HG02571 (cell line): Measurements from ENCODE around the gene LRRC8B.
"Not testable (repeated sequence)": the region's sequence is repeated elsewhere in the genome, so short reads cannot be mapped to it uniquely, and the experiment has no call there.

Experiments used
- ATAC-seq: cut with Tn5 transposase; IDR thresholded peaks from one replicate; pipeline ENCODE4 v1.9.1; 2021; ENCODE audit warnings: mild to moderate bottlenecking, moderate library complexity; ENCODE audit not compliant: unreplicated experiment

Gene LRRC8B

DNA sequence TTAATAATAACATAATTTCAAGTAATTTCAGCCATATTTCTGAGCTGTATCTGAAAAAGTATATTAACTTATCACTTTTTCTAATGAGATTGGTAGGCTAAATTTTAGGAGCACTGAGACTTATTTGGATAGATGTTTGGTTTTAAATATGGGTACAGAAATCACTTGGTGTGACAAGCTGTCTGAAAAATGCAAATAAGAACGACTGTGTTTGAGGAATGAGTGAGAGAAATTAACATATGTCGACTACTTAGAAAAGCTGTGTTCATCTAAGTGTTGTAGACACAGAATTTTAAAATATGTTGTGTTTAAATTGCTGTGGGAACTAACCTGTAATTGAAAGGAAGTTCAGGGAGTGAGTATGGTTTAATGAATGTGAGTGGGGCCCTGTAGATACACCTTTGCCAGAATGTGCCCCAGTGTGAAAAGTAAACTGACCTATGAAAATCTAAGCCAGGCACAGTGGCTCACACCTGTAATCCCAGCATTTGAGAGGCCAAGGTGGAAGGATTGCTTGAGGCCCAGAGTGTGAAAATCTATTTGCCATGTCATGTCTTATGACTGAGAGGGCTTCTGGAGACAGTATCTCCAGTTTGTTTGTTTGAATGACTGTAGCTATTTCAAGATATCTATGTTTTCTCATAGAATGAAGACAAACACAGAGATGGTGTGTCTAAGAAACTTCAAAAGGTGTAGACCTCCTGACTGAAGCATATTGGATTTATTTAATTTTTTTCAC lies 54.5 kb downstream of the LRRC8B start:
- no peak for ATAC-seq

DNA sequence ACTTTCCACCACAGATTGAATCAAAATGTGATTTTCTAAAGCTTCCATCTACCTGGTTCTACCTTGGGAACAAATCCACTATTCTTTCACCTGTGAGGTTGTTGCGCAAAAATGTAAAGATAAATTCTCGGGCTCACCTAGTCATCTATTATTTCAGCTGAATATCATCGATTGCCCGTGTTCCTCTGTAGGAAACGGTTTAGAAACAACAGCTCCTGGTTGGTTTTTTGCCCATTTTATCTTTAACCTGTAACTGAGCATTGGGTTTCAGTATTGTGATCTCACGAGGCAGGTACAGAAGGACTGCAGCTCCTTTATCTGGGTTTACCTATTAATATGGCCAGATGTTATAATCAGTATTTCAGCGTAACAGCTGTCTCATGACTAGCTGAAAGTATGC lies 55.4 kb downstream of the LRRC8B start:
- ATAC-seq, result no peak

DNA sequence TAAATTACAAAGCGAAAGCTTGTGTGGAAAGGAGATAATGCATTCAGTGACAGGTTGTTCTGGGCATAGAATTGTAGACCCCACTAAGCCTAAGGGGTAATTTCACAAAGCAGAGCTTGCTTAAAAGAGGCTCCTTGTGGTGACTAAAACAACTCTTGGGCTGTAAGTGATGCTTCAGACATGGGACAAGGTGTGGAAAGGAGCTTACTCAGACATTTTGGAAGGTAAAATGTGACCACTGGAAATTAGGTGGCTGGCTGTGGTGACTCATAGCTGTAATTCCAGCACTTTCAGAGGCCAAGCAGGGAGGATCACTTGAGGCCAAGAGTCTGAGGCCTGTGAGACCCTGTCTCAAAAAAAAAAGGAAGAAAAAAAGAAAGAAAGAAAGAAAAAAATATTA lies 57.2 kb downstream of the LRRC8B start:
- ATAC-seq, result no peak

DNA sequence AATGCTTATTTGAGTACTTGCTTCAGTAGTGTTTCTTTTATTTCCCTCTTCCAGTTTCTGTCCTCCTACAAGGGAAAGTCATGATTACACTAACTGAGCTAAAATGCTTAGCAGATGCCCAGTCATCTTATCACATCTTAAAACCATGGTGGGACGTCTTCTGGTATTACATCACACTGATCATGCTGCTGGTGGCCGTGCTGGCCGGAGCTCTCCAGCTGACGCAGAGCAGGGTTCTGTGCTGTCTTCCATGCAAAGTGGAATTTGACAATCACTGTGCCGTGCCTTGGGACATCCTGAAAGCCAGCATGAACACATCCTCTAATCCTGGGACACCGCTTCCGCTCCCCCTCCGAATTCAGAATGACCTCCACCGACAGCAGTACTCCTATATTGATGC lies 57.9 kb downstream of the LRRC8B start:
- ATAC-seq, result no peak

DNA sequence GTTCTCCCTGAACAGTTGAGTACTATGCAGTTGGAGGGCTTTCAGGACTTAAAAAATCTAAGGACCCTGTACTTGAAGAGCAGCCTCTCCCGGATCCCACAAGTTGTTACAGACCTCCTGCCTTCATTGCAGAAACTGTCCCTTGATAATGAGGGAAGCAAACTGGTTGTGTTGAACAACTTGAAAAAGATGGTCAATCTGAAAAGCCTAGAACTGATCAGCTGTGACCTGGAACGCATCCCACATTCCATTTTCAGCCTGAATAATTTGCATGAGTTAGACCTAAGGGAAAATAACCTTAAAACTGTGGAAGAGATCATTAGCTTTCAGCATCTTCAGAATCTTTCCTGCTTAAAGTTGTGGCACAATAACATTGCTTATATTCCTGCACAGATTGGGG lies 59.6 kb downstream of the LRRC8B start:
- no peak for ATAC-seq

DNA sequence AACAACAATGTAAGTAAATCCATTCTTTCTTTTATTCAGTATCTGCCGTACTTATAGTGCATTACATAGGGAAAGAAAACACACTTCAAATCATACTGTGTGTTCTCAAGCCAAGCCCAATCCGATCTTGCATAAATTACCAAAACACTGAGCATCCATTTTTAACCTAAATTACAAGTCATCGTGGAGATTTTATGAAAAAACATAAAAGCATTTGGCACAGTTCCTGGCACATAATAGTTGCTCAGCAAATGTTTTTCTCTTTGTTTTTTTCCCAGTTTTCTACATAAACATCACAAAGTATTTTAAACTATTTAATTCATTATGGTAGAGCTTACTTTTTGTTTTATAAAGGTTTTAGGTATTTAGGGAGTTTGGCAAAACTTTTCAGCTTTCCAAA lies 60.2 kb downstream of the LRRC8B start:
- ATAC-seq, result no peak

DNA sequence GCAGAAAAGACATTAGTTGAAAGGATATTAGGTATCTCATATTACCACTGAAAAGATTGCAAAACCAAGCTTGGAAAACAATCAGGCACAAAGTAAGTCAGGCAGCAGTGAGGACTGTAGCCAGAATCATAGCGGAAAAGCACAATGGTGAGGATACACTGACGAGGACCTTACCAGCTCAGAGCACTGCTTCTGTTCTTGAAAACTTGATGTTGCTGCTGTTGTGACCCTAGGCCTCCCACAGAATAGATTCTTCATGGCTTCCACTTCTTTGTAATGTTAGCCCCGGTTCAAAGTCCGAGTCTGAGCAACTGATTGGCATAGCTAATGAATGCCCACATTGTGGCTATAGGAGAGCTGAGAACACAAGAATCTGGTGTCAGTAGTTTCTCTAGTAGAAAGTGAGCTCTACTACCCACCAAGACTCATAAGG lies 63.1 kb downstream of the LRRC8B start:
- ATAC-seq, result no peak

DNA sequence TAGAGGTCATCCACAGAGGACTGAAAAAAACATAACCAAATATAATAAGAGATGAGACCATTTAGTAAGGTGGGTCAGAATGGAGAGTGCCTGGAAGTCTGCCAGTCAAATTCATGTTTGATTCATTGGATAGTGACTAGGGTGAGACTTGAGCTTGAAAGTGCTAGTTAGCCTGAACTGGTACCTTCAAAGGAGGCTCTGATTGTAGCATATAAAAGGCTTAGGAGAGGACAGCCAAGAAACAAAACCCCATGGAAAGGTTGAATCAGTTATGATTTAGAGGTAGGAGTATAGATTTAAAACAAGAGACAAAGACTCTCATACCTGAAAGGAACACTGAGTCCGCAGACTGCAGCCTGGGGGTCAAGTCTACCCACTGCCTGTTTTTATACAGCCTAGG lies 63.9 kb downstream of the LRRC8B start:
- no peak for ATAC-seq

DNA sequence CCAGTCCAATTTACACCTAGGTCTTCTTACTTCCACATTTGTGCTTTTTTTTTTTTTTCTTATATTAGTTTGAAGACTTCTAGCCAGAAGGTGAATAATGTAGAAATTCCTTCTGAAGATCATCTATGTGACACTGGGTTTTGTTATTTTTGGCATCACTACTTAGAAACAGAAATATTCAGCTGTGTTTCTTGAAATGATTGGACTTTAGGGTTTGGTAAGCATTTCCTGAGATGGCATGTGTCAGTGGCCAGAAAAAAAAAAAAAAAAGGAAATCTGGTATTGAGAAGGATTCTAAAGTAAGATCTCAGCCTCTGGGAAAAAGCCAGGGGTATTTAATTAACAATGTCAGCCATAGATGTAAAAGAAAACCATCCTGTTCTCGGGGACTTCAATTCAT lies 64.9 kb downstream of the LRRC8B start:
- ATAC-seq, result no peak

DNA sequence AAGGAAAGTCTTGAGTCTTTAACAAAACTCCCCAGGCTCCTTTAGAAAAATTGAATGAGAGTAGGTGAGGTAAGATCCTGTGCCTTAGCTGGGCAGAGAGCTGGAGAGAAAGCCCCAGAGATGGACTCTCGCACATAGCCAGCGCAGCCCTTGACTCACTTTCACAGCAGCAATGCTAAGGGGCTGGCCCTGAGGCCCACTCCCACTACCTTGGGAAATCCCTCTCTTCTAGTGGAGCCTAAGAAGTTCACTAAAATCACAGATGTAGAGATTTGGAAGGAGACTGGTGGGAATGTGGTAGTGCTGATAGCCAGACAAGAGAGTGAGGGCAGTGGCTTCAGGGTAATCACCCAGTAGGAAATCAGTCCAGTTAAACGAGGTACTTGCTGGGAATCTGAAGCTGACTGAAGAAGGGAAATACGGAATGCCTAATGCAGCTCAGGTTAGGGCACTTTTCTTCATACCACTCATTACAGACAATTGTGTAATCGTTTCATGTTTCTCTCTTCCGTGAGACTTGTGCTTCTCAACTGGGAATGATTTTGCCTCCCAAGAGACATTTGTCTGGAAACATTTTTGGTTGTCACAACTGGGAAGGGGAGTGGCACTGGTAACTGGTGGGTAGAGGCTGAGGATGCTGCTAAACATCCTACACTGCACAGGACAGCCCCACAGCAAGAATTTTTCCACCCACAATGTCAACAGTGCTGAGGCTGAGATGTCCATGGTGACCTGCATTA lies 65.9 kb downstream of the LRRC8B start:
- no peak for ATAC-seq

DNA sequence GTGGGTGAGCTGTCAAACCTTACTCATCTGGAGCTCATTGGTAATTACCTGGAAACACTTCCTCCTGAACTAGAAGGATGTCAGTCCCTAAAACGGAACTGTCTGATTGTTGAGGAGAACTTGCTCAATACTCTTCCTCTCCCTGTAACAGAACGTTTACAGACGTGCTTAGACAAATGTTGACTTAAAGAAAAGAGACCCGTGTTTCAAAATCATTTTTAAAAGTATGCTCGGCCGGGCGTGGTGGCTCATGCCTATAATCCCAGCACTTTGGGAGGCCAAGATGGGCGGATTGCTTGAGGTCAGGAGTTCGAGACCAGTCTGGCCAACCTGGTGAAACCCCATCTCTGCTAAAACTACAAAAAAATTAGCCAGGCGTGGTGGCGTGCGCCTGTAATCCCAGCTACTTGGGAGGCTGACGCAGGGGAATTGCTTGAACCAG lies 68.3 kb downstream of the LRRC8B start:
- not testable (repeated sequence) for ATAC-seq

DNA sequence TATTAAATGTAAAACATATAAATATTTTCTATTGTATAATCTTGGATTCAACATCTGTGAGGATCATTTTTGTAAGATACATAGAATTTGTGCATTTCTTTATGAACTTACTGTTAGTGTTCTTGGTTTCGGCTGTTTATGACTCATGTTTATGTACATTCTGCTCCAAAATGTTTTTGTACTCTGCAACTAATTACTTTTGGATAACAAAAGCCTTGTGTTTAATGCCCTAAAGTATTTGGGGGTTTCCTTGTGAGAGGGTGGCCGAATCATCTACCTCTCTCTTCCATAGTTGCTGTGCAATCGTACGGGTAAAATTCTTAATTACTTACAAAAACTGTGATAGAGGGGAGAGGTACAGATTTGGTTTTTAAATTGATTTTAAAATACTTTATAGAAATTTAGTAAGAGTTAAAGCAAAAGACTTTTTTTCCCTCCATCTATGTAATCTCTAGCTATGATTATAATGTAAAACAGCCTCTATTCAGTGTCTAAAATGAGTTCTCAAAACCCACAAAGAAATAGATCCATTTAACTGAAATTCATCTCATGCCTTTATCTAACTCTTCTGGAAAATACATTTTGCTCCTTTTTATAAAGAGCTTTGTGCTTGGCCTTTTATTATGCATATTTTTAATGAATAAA lies 69.6 kb downstream of the LRRC8B start:
- ATAC-seq, result no peak

DNA sequence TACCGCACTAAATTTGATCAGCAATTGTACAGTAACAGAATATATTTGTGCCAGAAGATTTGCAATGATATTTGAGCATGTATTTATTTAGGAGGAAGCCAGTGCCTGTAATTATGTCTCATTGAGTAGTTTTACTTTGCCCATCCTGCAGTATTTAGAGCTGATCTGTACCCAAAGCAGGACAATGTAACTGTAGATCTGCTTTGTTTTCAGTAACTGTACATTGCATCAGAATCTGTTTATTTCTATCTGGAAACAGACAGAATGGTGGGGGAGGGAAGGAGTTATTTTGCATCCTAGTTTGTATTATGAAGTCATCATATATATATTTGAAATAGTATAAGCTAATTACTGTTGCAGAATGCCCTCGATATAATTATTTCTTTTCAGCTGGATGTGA lies 72.1 kb downstream of the LRRC8B start:
- ATAC-seq, result no peak

DNA sequence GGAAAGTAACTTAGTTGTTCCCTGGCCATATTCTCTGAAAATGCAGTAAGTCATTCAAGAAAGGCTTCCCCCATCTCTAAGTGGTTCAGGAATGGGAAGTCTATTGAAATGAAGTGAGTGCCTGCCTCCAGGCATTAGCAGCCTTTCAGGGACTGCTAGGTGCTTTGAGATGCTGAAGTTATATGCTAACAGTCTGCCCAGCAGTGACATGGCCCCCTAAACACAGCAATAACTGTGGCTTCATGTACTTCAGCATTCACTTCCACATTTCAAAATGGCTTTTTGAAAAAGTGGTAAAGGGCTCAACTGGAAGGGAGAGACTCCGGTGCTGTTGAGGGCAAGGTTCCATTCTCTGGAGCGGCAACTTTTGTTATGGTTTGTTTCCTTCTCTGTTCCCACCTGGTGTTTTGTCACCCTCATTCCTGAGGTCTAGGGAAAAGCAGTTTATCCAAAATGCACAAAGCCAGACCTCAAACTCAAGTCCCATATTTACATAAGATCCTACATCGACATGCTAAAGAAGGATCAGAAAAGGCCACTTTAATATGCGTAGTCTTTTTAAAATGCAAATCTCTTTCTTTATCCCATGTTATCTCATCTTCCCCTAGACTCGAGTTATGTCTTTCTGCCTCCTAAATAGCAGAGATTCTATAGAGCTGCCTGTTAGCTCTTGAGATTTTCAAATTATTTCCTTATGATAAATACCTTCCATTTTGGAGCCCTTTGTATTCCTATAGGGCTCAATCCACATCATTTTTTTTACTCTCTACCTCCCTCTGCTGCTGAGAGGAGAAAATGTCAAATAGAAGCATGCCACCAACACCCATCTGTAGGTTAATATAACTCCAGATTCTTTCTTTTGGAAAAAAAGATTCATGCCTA lies 74.1 kb downstream of the LRRC8B start:
- ATAC-seq, result no peak

DNA sequence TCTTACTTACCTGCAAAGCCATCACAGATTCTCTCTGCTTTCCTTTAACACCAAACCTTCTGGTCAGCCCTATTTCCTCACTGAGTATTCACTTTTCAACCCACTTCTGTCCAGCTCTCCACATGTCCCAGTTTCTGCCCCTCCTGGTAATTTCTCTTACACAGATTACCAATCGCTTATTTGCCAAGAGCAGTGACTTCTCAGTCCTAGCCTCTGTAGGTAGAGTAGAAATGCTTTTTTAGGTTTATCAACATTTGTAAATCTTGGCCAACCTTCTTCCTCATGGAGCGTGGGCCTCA lies 74.7 kb downstream of the LRRC8B start:
- ATAC-seq, result no peak

DNA sequence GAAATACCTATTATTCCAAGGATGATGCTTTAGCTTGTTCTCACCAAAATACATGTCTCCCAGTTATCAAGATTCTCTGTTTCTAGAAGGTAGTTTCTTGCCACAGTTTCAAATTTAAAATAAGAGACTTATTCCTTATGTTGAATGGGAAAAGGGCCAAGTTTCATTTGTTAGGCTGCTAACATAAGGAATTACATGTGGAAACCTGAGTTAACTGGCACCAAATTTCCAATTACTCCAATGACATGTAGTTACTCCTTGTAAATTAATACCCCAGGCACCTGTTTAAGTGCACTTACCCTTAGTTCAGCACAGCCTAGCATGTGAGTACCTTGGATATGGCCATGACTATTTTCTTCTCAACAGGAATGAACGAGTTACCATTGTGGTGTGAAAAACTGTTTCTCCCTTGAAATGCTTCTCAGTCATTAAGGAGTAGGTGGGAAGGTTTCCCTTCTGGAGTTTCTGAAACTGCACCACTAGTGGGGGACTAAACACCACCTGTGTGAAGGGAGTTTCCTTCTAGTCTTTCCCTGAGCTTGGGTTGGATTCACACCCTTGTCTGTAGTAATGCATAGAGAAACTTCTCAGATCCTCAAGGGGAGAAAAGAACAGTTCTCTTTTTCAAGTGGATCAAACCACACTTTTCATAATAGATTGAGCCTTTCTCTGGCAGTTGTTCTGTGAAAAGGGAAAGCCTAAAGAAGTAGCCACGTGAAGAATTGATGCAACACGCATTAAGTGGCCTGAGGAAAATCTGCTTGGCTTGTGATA lies 76.0 kb downstream of the LRRC8B start:
- ATAC-seq, result no peak

DNA sequence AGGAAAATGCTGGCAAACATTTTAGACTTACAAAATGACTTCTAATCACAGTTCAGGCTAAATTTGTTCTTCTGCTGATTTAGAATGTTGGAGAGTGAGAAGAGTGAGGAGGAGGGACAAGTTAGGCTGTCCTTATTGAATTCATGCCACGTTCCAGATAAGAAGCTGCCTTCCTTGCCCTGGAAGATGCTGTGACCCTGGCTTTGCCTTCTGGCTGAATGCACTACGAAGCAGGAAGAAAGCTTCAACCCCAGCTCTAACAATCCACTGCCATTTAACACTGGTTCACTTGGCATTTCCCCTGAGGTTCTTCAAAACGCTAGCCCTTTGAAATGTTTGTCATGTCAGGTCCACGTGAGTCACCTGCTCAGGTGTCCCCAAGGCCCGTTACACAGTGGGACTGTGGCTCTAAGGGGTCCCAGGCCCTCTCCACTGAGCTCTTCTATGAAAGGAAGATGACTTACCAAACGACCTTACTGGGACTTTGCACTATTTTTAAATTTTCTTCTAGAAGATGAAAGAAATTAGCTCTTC lies 78.3 kb downstream of the LRRC8B start:
- ATAC-seq, result no peak

DNA sequence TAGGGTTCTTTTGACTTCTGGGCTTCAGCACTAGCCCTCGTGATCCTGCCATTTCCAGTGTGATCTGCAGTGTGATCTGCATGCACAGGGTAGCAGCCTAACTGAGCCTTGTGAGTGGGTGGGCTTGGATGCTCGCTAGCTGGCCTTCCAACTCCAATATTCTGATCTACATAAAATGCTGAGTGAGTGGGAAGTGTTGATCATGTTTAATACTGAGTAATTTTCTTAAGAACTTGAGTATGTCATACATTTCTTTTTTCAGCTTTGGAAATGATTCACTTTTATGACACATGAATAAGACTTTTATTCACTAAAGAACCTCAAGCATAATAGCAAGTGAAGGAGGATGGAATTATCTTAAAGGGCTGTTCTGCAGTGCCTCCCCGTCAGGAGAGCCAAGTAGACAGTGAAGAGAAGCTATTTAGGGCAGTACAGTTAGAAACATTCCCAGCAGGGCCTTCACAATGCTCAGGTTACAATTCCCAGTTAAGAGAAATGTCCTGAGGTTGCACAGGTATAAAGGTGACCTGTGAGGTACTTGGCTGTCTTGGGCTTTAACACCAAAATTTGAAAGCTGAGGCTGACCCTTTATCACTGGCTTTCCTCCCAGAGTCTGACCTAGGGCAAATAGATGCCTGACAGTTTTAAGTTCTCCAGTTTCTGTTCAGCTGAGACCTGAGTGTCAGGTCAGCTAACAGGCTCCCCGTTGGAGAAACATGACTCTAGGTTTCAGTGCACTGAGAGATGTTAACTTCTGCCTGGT lies 79.2 kb downstream of the LRRC8B start:
- no peak for ATAC-seq

DNA sequence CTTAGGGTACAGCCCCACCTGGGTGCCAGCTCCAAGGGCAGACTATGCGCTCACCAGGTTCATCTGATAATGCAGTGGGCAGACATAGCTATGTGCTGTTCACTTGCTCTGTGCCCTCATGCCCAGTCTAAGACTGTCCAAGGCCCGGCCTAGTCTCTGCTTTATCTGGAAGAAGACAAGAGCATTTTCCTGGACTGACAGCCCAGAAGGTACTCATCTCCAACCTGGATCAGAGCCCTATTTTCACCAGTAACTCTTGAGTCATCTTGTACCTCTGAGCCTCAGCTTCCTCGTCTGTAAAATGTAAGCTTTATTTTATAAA lies 79.7 kb downstream of the LRRC8B start:
- no peak for ATAC-seq

DNA sequence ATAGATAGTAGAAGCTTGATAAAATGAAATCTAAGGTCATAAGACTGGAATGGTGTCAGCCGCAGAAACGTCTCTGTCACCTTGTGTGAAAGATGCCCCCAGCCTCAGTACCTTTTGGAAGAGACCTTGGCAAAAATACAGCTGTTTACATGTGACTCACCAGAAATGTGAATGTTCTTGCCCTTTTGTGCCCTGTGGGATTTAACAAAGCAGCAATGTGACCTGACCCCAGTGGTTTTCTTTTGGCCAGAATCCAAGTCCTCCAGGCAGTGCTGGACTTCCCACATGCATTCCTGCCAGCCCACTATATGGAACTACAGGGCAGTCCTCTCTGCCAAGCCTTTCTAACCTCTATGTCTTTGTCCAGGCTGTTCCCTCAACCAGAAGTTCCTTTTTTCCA lies 81.1 kb downstream of the LRRC8B start:
- no peak for ATAC-seq
